LNCAP (cell line): Measurements from ENCODE around the gene MAT2B.

Source experiments
- CTCF ChIP-seq: fragments of 450-650 bp; IDR thresholded peaks from 2 replicates; pipeline ENCODE4 v1.5.1; 2017; ENCODE audit warnings: mild to moderate bottlenecking

Gene MAT2B

GRCh38 chr5:163463063-163463435, 42.4 kb upstream of the MAT2B start:
- TF ChIP-seq CTCF: no peak

- TF ChIP-seq CTCF: no peak
Observed at GRCh38 chr5:163467682-163468081, 37.7 kb upstream of the MAT2B start.

- TF ChIP-seq CTCF: peak; percentile 59
Observed at GRCh38 chr5:163473635-163474243, 31.7 kb upstream of the MAT2B start.

GRCh38 chr5:163475411-163475810, 30.0 kb upstream of the MAT2B start:
- TF ChIP-seq CTCF: no peak

- no peak for TF ChIP-seq CTCF
Observed at GRCh38 chr5:163478126-163478981, 27.1 kb upstream of the MAT2B start.

- TF ChIP-seq CTCF: no peak
Observed at GRCh38 chr5:163478982-163479271, 26.5 kb upstream of the MAT2B start.

- no peak for TF ChIP-seq CTCF
Observed at GRCh38 chr5:163489055-163489744, 16.2 kb upstream of the MAT2B start.
